Thoracic aorta (tissue), 2 donors: ENCODE results near the gene CAV3. TPM values are rescaled to one million over a fixed set of nuclear protein-coding genes. Genes with fewer than 3 reads are reported as not detected.

ENCODE experiments used
- ATAC-seq: fragments of 150-250 bp; one replicate; pipeline ENCODE4 v1.8.0; 2017; ENCODE audit warnings: low read depth; ENCODE audit not compliant: insufficient number of reproducible peaks, low FRiP score
- DNase-seq: peaks from one replicate; pipeline ENCODE4 v3.0.0-alpha.2; 2020; ENCODE audit warnings: low spot score
- H3K27ac ChIP-seq, 2 donors: fragments of 200-600 bp; sonication (generic); 1 replicate in 1 of 2; 2 replicates in 1 of 2; pipeline ENCODE4 v1.5.1; 2016; ENCODE audit warnings: mild to moderate bottlenecking in 2 of 2, moderate library complexity in 2 of 2
- H3K27me3 ChIP-seq: fragments of 200-600 bp; sonication (generic); replicated peaks from 2 replicates; pipeline ENCODE4 v1.6.0; 2016; ENCODE audit warnings: mild to moderate bottlenecking; ENCODE audit not compliant: insufficient read depth
- H3K36me3 ChIP-seq: fragments of 200-600 bp; sonication (generic); one replicate; pipeline ENCODE4 v1.5.1; 2016
- H3K4me1 ChIP-seq, 2 donors: fragments of 200-600 bp; sonication (generic); 1 replicate in 1 of 2; 2 replicates in 1 of 2; pipeline versions ENCODE4 v1.5.1 to v1.6.0; 2016; ENCODE audit warnings: low read depth in 2 of 2, mild to moderate bottlenecking in 1 of 2; ENCODE audit not compliant: control insufficient read depth in 1 of 2
- H3K4me3 ChIP-seq: fragments of 200-600 bp; sonication (generic); 2 replicates; pipeline ENCODE4 v1.5.1; 2016; ENCODE audit warnings: mild to moderate bottlenecking
- H3K9me3 ChIP-seq: fragments of 200-600 bp; sonication (generic); 2 replicates; pipeline ENCODE4 v1.5.1; 2016
- CTCF ChIP-seq: fragments of 200-600 bp; sonication (generic); IDR thresholded peaks from one replicate; pipeline ENCODE4 v1.5.1; 2019; ENCODE audit warnings: antibody characterized with exemption
- total RNA-seq, 2 donors: library from RNA; depleted of rRNA; stranded (reverse); fragments of >200 nt; gene quantifications; one replicate each; pipeline versions ENCODE4 v1.1.0 to v1.2.3, GENCODE V29; 2016

Gene CAV3
- total RNA-seq, 2 donors from 2014 or later: not detected

GRCh38 chr3:8737301-8737700 lies 3.7 kb downstream of the CAV3 start:
- TF ChIP-seq CTCF: no peak
- DNase-seq (no peak), ATAC-seq (no peak)
- no peak overlapping the region for H3K27ac ChIP-seq
- H3K4me1 ChIP-seq: peaks cover 0 to 17% of the 10 kb centered on the region in 2 donors
- H3K36me3 ChIP-seq: no peaks in the 10 kb centered on the region
- H3K9me3 ChIP-seq: no peaks in the 10 kb centered on the region
- H3K27me3 ChIP-seq: no peaks in the 10 kb centered on the region
- H3K4me3 ChIP-seq: no peak overlapping the region

GRCh38 chr3:8737823-8738222 lies 4.2 kb downstream of the CAV3 start:
- H3K9me3 ChIP-seq: no peaks in the 10 kb centered on the region

GRCh38 chr3:8738639-8739038 lies 5.0 kb downstream of the CAV3 start:
- no peak overlapping the region for H3K4me3 ChIP-seq
- no peak for DNase-seq
- TF ChIP-seq CTCF: no peak
- no peak overlapping the region for H3K27ac ChIP-seq
- H3K4me1 ChIP-seq: peaks cover 0 to 12% of the 10 kb centered on the region in 2 donors
- no peak for ATAC-seq
- H3K36me3 ChIP-seq: no peaks in the 10 kb centered on the region
- H3K9me3 ChIP-seq: no peaks in the 10 kb centered on the region
- no peaks in the 10 kb centered on the region for H3K27me3 ChIP-seq

More at GRCh38 chr3:8737823-8738222, 4.2 kb downstream of the CAV3 start:
- ATAC-seq (no peak), DNase-seq (no peak)
- no peaks in the 10 kb centered on the region for H3K27me3 ChIP-seq
- no peaks in the 10 kb centered on the region for H3K36me3 ChIP-seq
- H3K4me3 ChIP-seq: no peak overlapping the region
- H3K27ac ChIP-seq: no peak overlapping the region
- H3K4me1 ChIP-seq: peaks cover 0 to 17% of the 10 kb centered on the region in 2 donors
- no peak for TF ChIP-seq CTCF

GRCh38 chr3:8739757-8740504 lies 6.3 kb downstream of the CAV3 start:
- H3K27me3 ChIP-seq: no peaks in the 10 kb centered on the region
- no peak overlapping the region for H3K27ac ChIP-seq
- H3K36me3 ChIP-seq: no peaks in the 10 kb centered on the region
- TF ChIP-seq CTCF: no peak
- ATAC-seq (no peak), DNase-seq (no peak)
- H3K4me1 ChIP-seq: peaks cover 0 to 11% of the 10 kb centered on the region in 2 donors
- no peaks in the 10 kb centered on the region for H3K9me3 ChIP-seq
- no peak overlapping the region for H3K4me3 ChIP-seq

GRCh38 chr3:8741581-8742261 lies 8.1 kb downstream of the CAV3 start:
- Histone ChIP-seq H3K9me3 (no peaks in the 10 kb centered on the region), H3K4me1 (peaks cover 0 to 11% of the 10 kb centered on the region in 2 donors), H3K27ac (no peak overlapping the region), H3K4me3 (peak overlapping the region; percentile 22), H3K27me3 (no peaks in the 10 kb centered on the region), H3K36me3 (no peaks in the 10 kb centered on the region)
- DNase-seq (no peak), ATAC-seq (no peak)
- TF ChIP-seq CTCF: no peak
